DMS79 (cell line): ENCODE measurements around the gene DDAH2.
"Not testable (repeated sequence)": the region's sequence is repeated elsewhere in the genome, so short reads cannot be mapped to it uniquely, and the experiment has no call there.

ENCODE experiments used
- DNase-seq: peaks from one replicate; lab custom pipeline; 2025; lab: John Stamatoyannopoulos, UW

DDAH2 gene

GRCh38 chr6:31713991-31714684 lies 15.0 kb downstream of the DDAH2 start:
- no peak for DNase-seq

GRCh38 chr6:31713465-31713864 lies 15.6 kb downstream of the DDAH2 start:
- DNase-seq = no peak

- no peak for DNase-seq
Measured at GRCh38 chr6:31712296-31712695, 16.8 kb downstream of the DDAH2 start.

- no peak for DNase-seq
Measured at GRCh38 chr6:31711233-31711632, 17.9 kb downstream of the DDAH2 start.

GRCh38 chr6:31710523-31711219 lies 18.4 kb downstream of the DDAH2 start:
- DNase-seq = no peak

- not testable (repeated sequence) for DNase-seq
Measured at GRCh38 chr6:31709157-31709556, 19.9 kb downstream of the DDAH2 start.

- DNase-seq = no peak
Measured at GRCh38 chr6:31708224-31708623, 20.9 kb downstream of the DDAH2 start.

GRCh38 chr6:31707701-31708100 lies 21.4 kb downstream of the DDAH2 start:
- no peak for DNase-seq

GRCh38 chr6:31706599-31706998 lies 22.5 kb downstream of the DDAH2 start, which contains the start of gene LY6G6F:
LY6G6F (plus strand) TSS chr6:31706866; CDS start chr6:31706907, 41 bp downstream.
- no peak for DNase-seq

GRCh38 chr6:31705931-31706330 lies 23.2 kb downstream of the DDAH2 start:
- DNase-seq = no peak

- peak; percentile 94 for DNase-seq
Measured at GRCh38 chr6:31702819-31703716, 26.0 kb downstream of the DDAH2 start, which contains the start of gene ABHD16A. ABHD16A (minus strand) TSS chr6:31703324; CDS start chr6:31703281, 43 bp downstream.

- no peak for DNase-seq
Measured at GRCh38 chr6:31702405-31702818, 26.7 kb downstream of the DDAH2 start.

- peak; percentile 65 for DNase-seq
Measured at GRCh38 chr6:31701666-31702404, 27.3 kb downstream of the DDAH2 start.

GRCh38 chr6:31700740-31701401 lies 28.2 kb downstream of the DDAH2 start:
- no peak for DNase-seq

GRCh38 chr6:31697555-31697954 lies 31.5 kb downstream of the DDAH2 start:
- no peak for DNase-seq

GRCh38 chr6:31693535-31693934 lies 35.6 kb downstream of the DDAH2 start:
- DNase-seq = no peak

GRCh38 chr6:31692886-31693285 lies 36.2 kb downstream of the DDAH2 start:
- DNase-seq = no peak

- no peak for DNase-seq
Measured at GRCh38 chr6:31692353-31692752, 36.7 kb downstream of the DDAH2 start.

GRCh38 chr6:31691564-31692108 lies 37.5 kb downstream of the DDAH2 start:
- DNase-seq = no peak

GRCh38 chr6:31691078-31691463 lies 38.0 kb downstream of the DDAH2 start:
- no peak for DNase-seq
